ENCODE measurements around the gene GLB1L3. TPM values are rescaled to one million over a fixed set of nuclear protein-coding genes. Genes with fewer than 3 reads are reported as not detected.

Gene GLB1L3
- total and polyA plus RNA-seq, 2 experiments from 2014 or later: 0.17 TPM; not detected in 1

- H3K79me2 ChIP-seq: no peaks in the 10 kb centered on the region
- no peak overlapping the region for H2AFZ ChIP-seq
- no peak overlapping the region for H3K4me2 ChIP-seq
- H3K4me3 ChIP-seq: no peak overlapping the region
- no peaks in the 10 kb centered on the region for H3K27me3 ChIP-seq
- no peak for TF ChIP-seq CTCF (IDR thresholded peaks at IDR 0.05; ENCODE audit: poor library complexity)
- TF ChIP-seq EZH2 (IDR thresholded peaks at IDR 0.05; ENCODE audit: borderline replicate concordance): no peak
- no peak for TF ChIP-seq EZH2phosphoT487 (IDR thresholded peaks at IDR 0.05; ENCODE audit: low read depth, severe bottlenecking, unreplicated experiment)
- no peak overlapping the region for H3K27ac ChIP-seq
- H3K36me3 ChIP-seq (replicated peaks; ENCODE audit: insufficient read depth, low read depth): no peaks in the 10 kb centered on the region
- H3K9me3 ChIP-seq (ENCODE audit: low read depth): no peaks in the 10 kb centered on the region
- no peaks in the 10 kb centered on the region for H4K20me1 ChIP-seq (ENCODE audit: insufficient read depth, poor library complexity, severe bottlenecking)
- DNase-seq (ENCODE audit: low spot score): no peak
- no peaks in the 10 kb centered on the region for H3K9me2 ChIP-seq (replicated peaks; ENCODE audit: insufficient read depth)
- 95% methylated on average over 18 of the region's 18 CpGs for WGBS (ENCODE audit: low lambda C conversion rate, missing lambda C conversion rate)
- H3K4me1 ChIP-seq (ENCODE audit: insufficient read depth): no peaks in the 10 kb centered on the region
These were observed 91.6 kb downstream of the GLB1L3 start for GRCh38 chr11:134367781-134368180.

Other genes with a start within 250 kb of the GLB1L3 start
- gene JAM3, start 207.3 kb upstream of the GLB1L3 start, total RNA-seq: 23.6 and 25.6 TPM in 2 replicates
- 20.3 and 24.7 TPM in 2 replicates for gene JAM3, start 207.3 kb upstream of the GLB1L3 start, polyA plus RNA-seq
- gene NCAPD3, start 52.4 kb upstream of the GLB1L3 start, total RNA-seq: 9.5 and 16.5 TPM in 2 replicates
- gene NCAPD3, start 52.4 kb upstream of the GLB1L3 start, polyA plus RNA-seq: 5.8 and 8.8 TPM in 2 replicates
- gene VPS26B, start 51.7 kb upstream of the GLB1L3 start, total RNA-seq: 25.7 and 28.2 TPM in 2 replicates
- 29.5 and 37.3 TPM in 2 replicates for gene VPS26B, start 51.7 kb upstream of the GLB1L3 start, polyA plus RNA-seq
- gene THYN1, start 23.0 kb upstream of the GLB1L3 start, total RNA-seq: 42.3 and 45.7 TPM in 2 replicates
- 56.4 and 59.8 TPM in 2 replicates for gene THYN1, start 23.0 kb upstream of the GLB1L3 start, polyA plus RNA-seq
- 18.9 and 22.6 TPM in 2 replicates for gene ACAD8, start 22.8 kb upstream of the GLB1L3 start, total RNA-seq
- gene ACAD8, start 22.8 kb upstream of the GLB1L3 start, polyA plus RNA-seq: 19.6 and 21.6 TPM in 2 replicates
- gene GLB1L2, start 55.6 kb downstream of the GLB1L3 start, total RNA-seq: 3.7 and 3.9 TPM in 2 replicates
- gene GLB1L2, start 55.6 kb downstream of the GLB1L3 start, polyA plus RNA-seq: 3.3 and 7.1 TPM in 2 replicates
- gene B3GAT1, start 135.9 kb downstream of the GLB1L3 start, total RNA-seq: 0.17 and 0.20 TPM in 2 replicates
- gene B3GAT1, start 135.9 kb downstream of the GLB1L3 start, polyA plus RNA-seq: 0.40 TPM in 1 of 2 replicates, not detected in the other

Measured in hepatocyte (in vitro differentiated cells).